HTR-8/SVneo (cell line): Measurements from ENCODE around the gene NFYA.
"Not testable (repeated sequence)": the region's sequence is repeated elsewhere in the genome, so short reads cannot be mapped to it uniquely, and the experiment has no call there.

Source experiments
- DNase-seq: peaks from one replicate; pipeline ENCODE4 v3.0.0; 2011; ENCODE audit warnings: low spot score, mixed read lengths; ENCODE audit not compliant: insufficient read length
- FAIRE-seq: peaks from 2 replicates; lab custom pipeline; 2011; peaks lifted over from hg19 to GRCh38; lab: Jason Lieb, UNC

NFYA gene

GRCh38 chr6:41098366-41098765, 25.6 kb downstream of the NFYA start:
- DNase-seq (no peak), FAIRE-seq (no peak)

- no peak for DNase-seq
- FAIRE-seq = no peak
Measured at GRCh38 chr6:41100871-41101287, 28.1 kb downstream of the NFYA start.

GRCh38 chr6:41103847-41104246, 31.1 kb downstream of the NFYA start:
- DNase-seq (no peak), FAIRE-seq (no peak)

GRCh38 chr6:41111017-41111416, 38.2 kb downstream of the NFYA start:
- no peak for FAIRE-seq
- DNase-seq = no peak

GRCh38 chr6:41115027-41115426, 42.3 kb downstream of the NFYA start:
- not testable (repeated sequence) for DNase-seq, FAIRE-seq

- FAIRE-seq (no peak), DNase-seq (no peak)
Measured at GRCh38 chr6:41119508-41119907, 46.7 kb downstream of the NFYA start.

- DNase-seq = no peak
- no peak for FAIRE-seq
Measured at GRCh38 chr6:41120058-41120457, 47.3 kb downstream of the NFYA start.

GRCh38 chr6:41122373-41122772, 49.6 kb downstream of the NFYA start:
- DNase-seq (no peak), FAIRE-seq (no peak)

GRCh38 chr6:41122918-41123317, 50.1 kb downstream of the NFYA start:
- DNase-seq (no peak), FAIRE-seq (no peak)

- no peak for DNase-seq
- no peak for FAIRE-seq
Measured at GRCh38 chr6:41125282-41125681, 52.5 kb downstream of the NFYA start.

- FAIRE-seq = no peak
- no peak for DNase-seq
Measured at GRCh38 chr6:41132254-41132653, 59.5 kb downstream of the NFYA start.

GRCh38 chr6:41135062-41135832, 62.5 kb downstream of the NFYA start:
- FAIRE-seq (no peak), DNase-seq (no peak)

- no peak for DNase-seq
- no peak for FAIRE-seq
Measured at GRCh38 chr6:41136911-41137310, 64.1 kb downstream of the NFYA start.

- FAIRE-seq (no peak), DNase-seq (no peak)
Measured at GRCh38 chr6:41147917-41148316, 75.1 kb downstream of the NFYA start.
